HG02970 (cell line): ENCODE measurements around the gene PRR16.

Source experiments
- ATAC-seq: cut with Tn5 transposase; IDR thresholded peaks from one replicate; pipeline ENCODE4 v1.9.1; 2021; ENCODE audit warnings: mild to moderate bottlenecking, moderate library complexity, moderate number of reproducible peaks; ENCODE audit not compliant: unreplicated experiment, low FRiP score

Gene PRR16

GRCh38 chr5:120555345-120555744 lies 91.2 kb downstream of the PRR16 start:
- ATAC-seq = no peak

GRCh38 chr5:120564013-120564412 lies 99.9 kb downstream of the PRR16 start:
- no peak for ATAC-seq

GRCh38 chr5:120567066-120567465 lies 103.0 kb downstream of the PRR16 start:
- ATAC-seq = no peak

GRCh38 chr5:120567921-120568320 lies 103.8 kb downstream of the PRR16 start:
- ATAC-seq = no peak

- no peak for ATAC-seq
These were observed 104.6 kb downstream of the PRR16 start for GRCh38 chr5:120568711-120569110.

GRCh38 chr5:120576588-120576987 lies 112.5 kb downstream of the PRR16 start:
- ATAC-seq = no peak

- ATAC-seq = no peak
These were observed 118.5 kb downstream of the PRR16 start for GRCh38 chr5:120582635-120583034.

- ATAC-seq = no peak
These were observed 122.5 kb downstream of the PRR16 start for GRCh38 chr5:120586646-120587045.

GRCh38 chr5:120591911-120592310 lies 127.8 kb downstream of the PRR16 start:
- ATAC-seq = no peak

GRCh38 chr5:120599576-120599975 lies 135.5 kb downstream of the PRR16 start:
- ATAC-seq = no peak

GRCh38 chr5:120600639-120601038 lies 136.5 kb downstream of the PRR16 start:
- no peak for ATAC-seq

- no peak for ATAC-seq
These were observed 137.9 kb downstream of the PRR16 start for GRCh38 chr5:120602033-120602432.

- no peak for ATAC-seq
These were observed 140.8 kb downstream of the PRR16 start for GRCh38 chr5:120604884-120605283.

- ATAC-seq = no peak
These were observed 141.4 kb downstream of the PRR16 start for GRCh38 chr5:120605325-120606079.

- no peak for ATAC-seq
These were observed 145.5 kb downstream of the PRR16 start for GRCh38 chr5:120609570-120609969.

- ATAC-seq = no peak
These were observed 146.0 kb downstream of the PRR16 start for GRCh38 chr5:120610145-120610544.

GRCh38 chr5:120613729-120614128 lies 149.6 kb downstream of the PRR16 start:
- ATAC-seq = no peak

GRCh38 chr5:120614531-120615180 lies 150.6 kb downstream of the PRR16 start:
- no peak for ATAC-seq

GRCh38 chr5:120615967-120616645 lies 152.0 kb downstream of the PRR16 start:
- ATAC-seq = no peak

- ATAC-seq = no peak
These were observed 157.2 kb downstream of the PRR16 start for GRCh38 chr5:120621339-120621738.

- no peak for ATAC-seq
These were observed 160.0 kb downstream of the PRR16 start for GRCh38 chr5:120624021-120624563.
